Mesenchymal stem cell (in vitro differentiated cells and primary cell): ENCODE data around the gene TMEFF2.

ENCODE experiments used
- DNase-seq: peaks from one replicate; pipeline ENCODE4 v3.0.0-alpha.2; 2013
- H2AFZ ChIP-seq: one replicate; pipeline ENCODE4 v1.6.1; 2013; ENCODE audit warnings: low read depth, mild to moderate bottlenecking, control low read depth, inconsistent platforms, low read length, moderate library complexity
- H2AK5ac ChIP-seq: 2 replicates; pipeline ENCODE4 v1.6.1; 2013; ENCODE audit warnings: low read length, moderate library complexity, mild to moderate bottlenecking, inconsistent platforms; ENCODE audit not compliant: severe bottlenecking
- H2BK120ac ChIP-seq: one replicate; pipeline ENCODE4 v1.6.1; 2013; ENCODE audit warnings: low read depth, mild to moderate bottlenecking, inconsistent platforms, low read length, moderate library complexity
- H2BK12ac ChIP-seq, 2 experiments: one replicate each; pipeline ENCODE4 v1.6.1; 2013; ENCODE audit warnings: inconsistent platforms in 2 of 2, low read length in 2 of 2, mild to moderate bottlenecking in 2 of 2, moderate library complexity in 2 of 2, control low read depth in 1 of 2
- H2BK15ac ChIP-seq: one replicate; pipeline ENCODE4 v1.6.1; 2013; ENCODE audit warnings: mild to moderate bottlenecking, low read depth, inconsistent platforms; ENCODE audit not compliant: poor library complexity, severe bottlenecking
- H2BK5ac ChIP-seq: 2 replicates; pipeline ENCODE4 v1.6.1; 2013; ENCODE audit warnings: low read depth, mild to moderate bottlenecking, low read length, control low read depth, inconsistent platforms; ENCODE audit not compliant: poor library complexity, severe bottlenecking
- H3K14ac ChIP-seq, 2 experiments: one replicate each; pipeline ENCODE4 v1.6.1; 2013; ENCODE audit warnings: inconsistent platforms in 2 of 2, low read length in 2 of 2, control low read depth in 1 of 2, mild to moderate bottlenecking in 1 of 2, moderate library complexity in 1 of 2
- H3K18ac ChIP-seq, 2 experiments: one replicate each; pipeline ENCODE4 v1.6.1; 2013; ENCODE audit warnings: inconsistent platforms in 2 of 2, low read length in 2 of 2, control low read depth in 1 of 2, low read depth in 1 of 2, mild to moderate bottlenecking in 1 of 2
- H3K23ac ChIP-seq, 2 experiments: one replicate each; pipeline ENCODE4 v1.6.1; 2013; ENCODE audit warnings: inconsistent platforms in 2 of 2, low read length in 2 of 2, mild to moderate bottlenecking in 2 of 2, moderate library complexity in 2 of 2, control low read depth in 1 of 2
- H3K27ac ChIP-seq: 2 replicates; pipeline ENCODE4 v1.5.1; 2013; ENCODE audit warnings: mild to moderate bottlenecking, moderate library complexity, low read length, control low read depth, inconsistent platforms; ENCODE audit not compliant: poor library complexity, severe bottlenecking
- H3K27me3 ChIP-seq, 2 experiments: 2 replicates each; pipeline versions ENCODE4 v1.6.1 to v1.7.0; 2013; ENCODE audit warnings: low read length in 2 of 2, mild to moderate bottlenecking in 2 of 2, moderate library complexity in 2 of 2, control low read depth in 1 of 2, inconsistent platforms in 1 of 2; ENCODE audit not compliant: control insufficient read depth in 1 of 2, insufficient read depth in 1 of 2
- H3K36me3 ChIP-seq, 2 experiments: 2 replicates each; pipeline versions ENCODE4 v1.6.1 to v1.7.0; 2013; ENCODE audit warnings: low read length in 2 of 2, control low read depth in 1 of 2, inconsistent platforms in 1 of 2, low read depth in 1 of 2, mild to moderate bottlenecking in 1 of 2; ENCODE audit not compliant: insufficient read depth in 2 of 2, control insufficient read depth in 1 of 2
- H3K4ac ChIP-seq, 2 experiments: one replicate each; pipeline ENCODE4 v1.6.1; 2013; ENCODE audit warnings: inconsistent platforms in 2 of 2, low read length in 2 of 2, mild to moderate bottlenecking in 2 of 2, moderate library complexity in 2 of 2, control low read depth in 1 of 2, low read depth in 1 of 2
- H3K4me1 ChIP-seq: 2 replicates; pipeline ENCODE4 v1.6.1; 2013; ENCODE audit warnings: low read depth, low read length, control low read depth; ENCODE audit not compliant: control insufficient read depth, insufficient read depth
- H3K4me2 ChIP-seq: 2 replicates; pipeline ENCODE4 v1.6.1; 2013; ENCODE audit warnings: low read length, mild to moderate bottlenecking, inconsistent platforms; ENCODE audit not compliant: poor library complexity, severe bottlenecking
- H3K4me3 ChIP-seq, 2 experiments: 2 replicates each; pipeline versions ENCODE4 v1.5.1 to v1.7.0; 2013; ENCODE audit warnings: low read length in 2 of 2, mild to moderate bottlenecking in 2 of 2, control low read depth in 1 of 2, low read depth in 1 of 2; ENCODE audit not compliant: insufficient read depth in 1 of 2
- H3K79me1 ChIP-seq: replicated peaks from 2 replicates; pipeline ENCODE4 v1.6.1; 2013; ENCODE audit warnings: mild to moderate bottlenecking, control low read depth, low read length, inconsistent platforms; ENCODE audit not compliant: poor library complexity, severe bottlenecking
- H3K9ac ChIP-seq: 2 replicates; pipeline ENCODE4 v1.7.0; 2013; ENCODE audit warnings: mild to moderate bottlenecking, low read length, moderate library complexity
- H3K9me3 ChIP-seq: 2 replicates; pipeline ENCODE4 v1.7.0; 2013; ENCODE audit warnings: mild to moderate bottlenecking, low read length; ENCODE audit not compliant: control insufficient read depth
- H4K8ac ChIP-seq: one replicate; pipeline ENCODE4 v1.6.1; 2013; ENCODE audit warnings: inconsistent platforms, mild to moderate bottlenecking, low read length, moderate library complexity
- H4K91ac ChIP-seq: one replicate; pipeline ENCODE4 v1.6.1; 2013; ENCODE audit warnings: mild to moderate bottlenecking, low read length, inconsistent platforms
- WGBS: methylation state at CpG from one replicate; pipeline ENCODE4 v1.1.7; 2013; ENCODE audit warnings: mixed read lengths; 5-methylcytosine and 5-hydroxymethylcytosine counted together

Gene TMEFF2

GRCh38 chr2:192042126-192042525 is 152.6 kb downstream of the TMEFF2 start:
- Histone ChIP-seq H2BK12ac (no peak overlapping the region), H3K4me1 (peaks cover 2% of the 10 kb centered on the region), H3K27me3 (no peaks in the 10 kb centered on the region), H2AK5ac (no peak overlapping the region), H3K4me3 (no peak overlapping the region), H4K91ac (no peak overlapping the region), H3K23ac (no peak overlapping the region), H3K4ac (no peak overlapping the region), H2BK15ac (no peak overlapping the region), H3K18ac (no peak overlapping the region), H4K8ac (no peak overlapping the region), H3K9me3 (no peaks in the 10 kb centered on the region), H2BK5ac (no peak overlapping the region), H3K14ac (no peak overlapping the region), H3K36me3 (no peaks in the 10 kb centered on the region), H2AFZ (no peak overlapping the region), H3K79me1 (no peaks in the 10 kb centered on the region), H3K27ac (no peak overlapping the region), H2BK120ac (no peak overlapping the region), H3K9ac (no peak overlapping the region), H3K4me2 (no peak overlapping the region)
- 100% methylated on average over 4 of the region's 5 CpGs for WGBS
- no peak for DNase-seq

GRCh38 chr2:192038110-192038509 is 156.6 kb downstream of the TMEFF2 start:
- Histone ChIP-seq H2BK120ac (no peak overlapping the region), H3K4ac (no peak overlapping the region), H3K36me3 (no peaks in the 10 kb centered on the region), H2BK15ac (no peak overlapping the region), H3K79me1 (no peaks in the 10 kb centered on the region), H2BK5ac (no peak overlapping the region), H3K27ac (no peak overlapping the region), H2AFZ (no peak overlapping the region), H3K4me3 (no peak overlapping the region), H4K8ac (no peak overlapping the region), H3K4me1 (no peaks in the 10 kb centered on the region), H3K4me2 (no peak overlapping the region), H3K18ac (no peak overlapping the region), H3K23ac (no peak overlapping the region), H3K9me3 (no peaks in the 10 kb centered on the region), H4K91ac (no peak overlapping the region), H3K9ac (no peak overlapping the region), H3K14ac (no peak overlapping the region), H2AK5ac (no peak overlapping the region), H2BK12ac (no peak overlapping the region), H3K27me3 (no peaks in the 10 kb centered on the region)
- no peak for DNase-seq
- WGBS: no CpG with 5 or more reads among the region's 1 CpG

- DNase-seq: peak; percentile 70
- Histone ChIP-seq H3K4me3 (peak overlapping the region in 1 of 2 experiments; percentile 59), H2BK12ac (peak overlapping the region in 1 of 2 experiments; percentile 71), H3K23ac (no peak overlapping the region), H2AK5ac (no peak overlapping the region), H3K36me3 (no peaks in the 10 kb centered on the region), H3K4me2 (no peak overlapping the region), H4K8ac (no peak overlapping the region), H3K27ac (no peak overlapping the region), H3K79me1 (no peaks in the 10 kb centered on the region), H3K4me1 (no peaks in the 10 kb centered on the region), H3K9ac (peak overlapping the region; percentile 33), H2BK15ac (no peak overlapping the region), H3K27me3 (no peaks in the 10 kb centered on the region), H3K14ac (no peak overlapping the region), H2AFZ (no peak overlapping the region), H2BK5ac (no peak overlapping the region), H3K18ac (no peak overlapping the region), H3K9me3 (no peaks in the 10 kb centered on the region), H4K91ac (no peak overlapping the region), H3K4ac (no peak overlapping the region), H2BK120ac (no peak overlapping the region)
- 55% methylated on average over 3 of the region's 3 CpGs for WGBS
These were observed 158.8 kb downstream of the TMEFF2 start for GRCh38 chr2:192035731-192036442.

- no peaks in the 10 kb centered on the region for H3K27me3 ChIP-seq
- peak overlapping the region in 1 of 2 experiments; percentile 30 for H3K18ac ChIP-seq
- no peak overlapping the region for H3K4ac ChIP-seq
These were observed 163.9 kb downstream of the TMEFF2 start for GRCh38 chr2:192030856-192031255.

More at GRCh38 chr2:192030856-192031255, 163.9 kb downstream of the TMEFF2 start:
- Histone ChIP-seq H2AFZ (no peak overlapping the region), H2BK15ac (no peak overlapping the region), H2BK5ac (no peak overlapping the region), H2BK120ac (no peak overlapping the region), H3K27ac (no peak overlapping the region), H2BK12ac (no peak overlapping the region), H3K9ac (no peak overlapping the region), H3K23ac (no peak overlapping the region), H3K4me1 (no peaks in the 10 kb centered on the region), H3K4me3 (no peak overlapping the region), H3K14ac (no peak overlapping the region), H3K36me3 (no peaks in the 10 kb centered on the region), H3K9me3 (no peaks in the 10 kb centered on the region), H4K8ac (no peak overlapping the region), H3K79me1 (no peaks in the 10 kb centered on the region), H4K91ac (no peak overlapping the region), H3K4me2 (no peak overlapping the region), H2AK5ac (no peak overlapping the region)
- DNase-seq: no peak
- 89% methylated on average over 3 of the region's 3 CpGs for WGBS
